ENCODE data around the gene SPACA4. TPM values are rescaled to one million over a fixed set of nuclear protein-coding genes. Genes with fewer than 3 reads are reported as not detected.

SPACA4 gene
- total RNA-seq, 1 donor = not detected

- TF ChIP-seq CTCF (IDR thresholded peaks at IDR 0.05; ENCODE audit: insufficient read depth, low read length) = no peak
- DNase-seq (ENCODE audit: low read depth) = no peak
- peak overlapping the region; percentile 79 for H3K4me3 ChIP-seq (ENCODE audit: low read depth, low read length)
Observed at GRCh38 chr19:48618278-48618915, 11.9 kb downstream of the SPACA4 start.

- no peak for TF ChIP-seq CTCF (IDR thresholded peaks at IDR 0.05; ENCODE audit: insufficient read depth, low read length)
- peak; percentile 100 for DNase-seq (ENCODE audit: low read depth)
Observed at GRCh38 chr19:48618916-48619691, 12.6 kb downstream of the SPACA4 start, which contains the start of the genes RPL18 and SPHK2. TSS of gene RPL18 (minus strand) at chr19:48619178. CDS start at chr19:48619143, 35 bp downstream. TSS of gene SPHK2 (plus strand) at chr19:48619506. CDS start at chr19:48620515, 1,009 bp downstream.

GRCh38 chr19:48619692-48620585, 13.4 kb downstream of the SPACA4 start:
- TF ChIP-seq CTCF (IDR thresholded peaks at IDR 0.05; ENCODE audit: insufficient read depth, low read length) = no peak
- no peak for DNase-seq (ENCODE audit: low read depth)
- H3K4me3 ChIP-seq (ENCODE audit: low read depth, low read length) = peak overlapping the region; percentile 74

More at GRCh38 chr19:48618916-48619691, 12.6 kb downstream of the SPACA4 start, which contains the start of the genes RPL18 and SPHK2:
- H3K4me3 ChIP-seq (ENCODE audit: low read depth, low read length) = peak within 1 kb of the TSS; percentile 79

GRCh38 chr19:48623556-48624066, 17.1 kb downstream of the SPACA4 start:
- peak overlapping the region; percentile 60 for H3K4me3 ChIP-seq (ENCODE audit: low read depth, low read length)
- no peak for DNase-seq (ENCODE audit: low read depth)
- TF ChIP-seq CTCF (IDR thresholded peaks at IDR 0.05; ENCODE audit: insufficient read depth, low read length) = no peak

GRCh38 chr19:48624067-48624594, 17.6 kb downstream of the SPACA4 start:
- TF ChIP-seq CTCF (IDR thresholded peaks at IDR 0.05; ENCODE audit: insufficient read depth, low read length) = no peak
- H3K4me3 ChIP-seq (ENCODE audit: low read depth, low read length) = peak overlapping the region; percentile 72
- peak; percentile 96 for DNase-seq (ENCODE audit: low read depth)

Measured in fibroblast of the aortic adventitia (primary cell).